ENCODE data around the gene PYGB.
A peak's percentile ranks its signal among the peaks of the same experiment; 100 is the strongest.
"Not testable (repeated sequence)": the region's sequence is repeated elsewhere in the genome, so short reads cannot be mapped to it uniquely, and the experiment has no call there.

The PYGB gene

GRCh38 chr20:25325997-25326396 is 78.1 kb downstream of the PYGB start:
- no peak for DNase-seq (ENCODE audit: low read depth in 2 of 2, low spot score in 1 of 2)

DNA sequence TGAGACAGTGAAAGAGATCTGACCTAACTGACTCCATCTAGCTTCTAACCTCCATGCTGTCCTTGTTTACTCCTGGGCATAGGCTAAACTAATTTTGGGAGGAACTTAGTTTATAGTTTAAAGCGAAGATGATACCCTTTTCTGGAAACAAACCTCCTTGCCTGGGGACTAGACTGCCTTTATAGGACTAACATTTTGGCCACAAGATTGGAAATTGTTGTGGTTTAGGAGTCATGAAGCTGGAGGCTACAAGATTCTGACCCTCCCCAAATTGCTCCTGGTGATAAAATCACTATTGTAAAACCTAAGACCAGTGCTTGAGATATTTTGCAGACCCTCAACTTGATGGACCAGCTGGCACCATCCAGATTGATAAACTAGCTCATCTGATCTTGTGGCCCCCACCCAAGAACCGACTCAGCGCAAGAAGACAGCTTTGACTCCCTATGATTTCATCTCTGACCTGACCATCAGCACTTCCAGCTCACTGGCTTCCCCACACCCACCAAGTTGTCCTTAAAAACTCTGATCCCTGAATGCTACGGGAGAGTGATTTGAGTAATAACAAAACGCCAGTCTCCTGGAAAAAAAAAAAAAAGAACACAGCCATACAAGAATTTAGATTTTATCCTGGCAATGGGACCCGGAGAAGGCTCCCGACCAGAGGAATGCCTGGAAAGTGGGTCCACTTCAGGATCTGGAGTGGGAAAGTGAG is 79.8 kb downstream of the PYGB start:
- no peak for DNase-seq (ENCODE audit: low read depth in 2 of 2, low spot score in 1 of 2)

GRCh38 chr20:25328954-25329498 is 81.1 kb downstream of the PYGB start:
- no peak for DNase-seq (ENCODE audit: low read depth in 2 of 2, low spot score in 1 of 2)

GRCh38 chr20:25334972-25335371 is 87.1 kb downstream of the PYGB start:
- not testable (repeated sequence) for DNase-seq (ENCODE audit: low read depth in 2 of 2, low spot score in 1 of 2)

DNA sequence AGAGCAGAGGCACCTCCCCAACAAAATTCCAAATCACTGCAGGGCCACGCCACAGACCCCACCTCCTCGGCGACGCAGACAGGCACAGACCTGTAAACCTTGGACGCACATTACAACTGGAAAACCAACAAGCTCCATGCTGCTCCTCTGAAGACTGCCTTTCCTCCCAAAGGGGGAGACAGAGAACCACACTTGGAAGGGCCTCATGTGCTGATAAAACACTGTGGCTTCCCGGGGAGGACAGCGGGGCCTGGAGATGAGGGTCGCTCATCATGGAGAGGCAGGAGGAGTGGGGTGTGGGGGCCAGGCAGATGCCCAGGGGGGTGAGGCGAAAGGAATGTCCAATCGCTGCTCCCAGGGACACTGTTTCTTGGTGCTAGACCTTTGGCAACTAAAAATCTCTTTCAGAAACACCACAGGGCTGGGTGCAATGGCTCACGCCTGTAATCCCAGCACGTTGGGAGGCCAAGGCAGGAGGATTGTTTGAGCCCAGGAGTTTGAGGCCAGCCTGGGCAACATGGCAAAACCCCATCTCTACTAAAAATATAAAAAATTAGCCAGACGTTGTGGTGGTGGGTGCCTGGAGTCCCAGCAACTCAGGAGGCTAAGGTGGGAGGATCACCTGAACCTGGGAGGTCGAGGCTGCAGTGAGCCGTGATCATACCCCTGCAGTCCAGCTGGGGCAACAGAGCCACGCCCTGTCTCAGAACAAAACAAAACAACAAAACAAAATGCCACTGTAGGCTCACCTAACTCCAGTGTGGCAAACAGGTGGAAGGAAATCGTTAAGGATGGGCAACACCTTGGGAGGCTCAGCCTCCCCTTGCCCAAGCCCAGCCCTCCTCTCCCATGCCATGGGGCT is 88.9 kb downstream of the PYGB start:
- no peak for DNase-seq (ENCODE audit: low read depth in 2 of 2, low spot score in 1 of 2)

DNA sequence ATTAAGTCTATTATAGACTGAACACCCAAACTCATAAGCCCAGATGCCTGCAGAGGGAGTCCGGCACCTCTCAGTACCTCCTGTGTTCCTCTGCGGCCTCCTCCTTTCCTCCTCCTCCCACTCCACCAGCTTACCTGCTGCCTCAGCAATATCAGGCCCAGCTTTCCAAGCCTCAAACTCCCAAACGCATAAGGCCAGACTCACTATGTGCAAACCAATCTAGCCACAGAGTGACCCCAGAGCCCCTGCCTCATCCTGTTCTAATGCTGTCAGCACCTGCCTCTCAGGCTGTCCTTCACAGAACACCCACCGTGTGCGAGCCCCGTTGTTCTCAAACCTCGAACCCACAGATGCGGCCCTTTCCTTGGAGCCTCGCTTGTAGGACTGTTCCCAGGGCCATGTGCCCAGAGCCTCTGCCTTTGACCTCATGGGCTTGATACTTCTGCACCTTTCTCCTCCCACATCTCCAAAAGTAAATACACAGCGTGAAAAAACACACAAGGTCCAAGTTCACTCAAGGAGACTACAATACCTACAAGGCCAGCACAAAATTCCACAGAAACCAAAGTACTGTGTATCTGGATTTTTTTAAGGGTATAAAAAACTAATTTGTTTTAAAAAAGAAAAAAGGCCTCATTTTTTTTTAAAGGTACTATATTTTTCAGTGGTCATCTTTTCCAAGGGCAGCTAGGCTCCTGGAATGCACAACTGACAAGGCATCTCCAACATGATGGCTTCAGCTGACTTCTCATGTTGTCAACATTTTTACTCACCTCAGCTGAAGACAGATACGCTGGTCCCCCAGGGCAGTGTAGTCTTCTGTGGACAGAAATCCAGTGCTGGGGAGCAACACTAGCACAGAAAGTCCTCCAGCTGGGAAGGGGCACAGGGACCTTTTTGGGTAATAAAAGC is 90.5 kb downstream of the PYGB start:
- no peak for DNase-seq (ENCODE audit: low read depth in 2 of 2, low spot score in 1 of 2)

GRCh38 chr20:25339608-25340007 is 91.7 kb downstream of the PYGB start:
- no peak for DNase-seq (ENCODE audit: low read depth in 2 of 2, low spot score in 1 of 2)

GRCh38 chr20:25340380-25340779 is 92.5 kb downstream of the PYGB start:
- no peak for DNase-seq (ENCODE audit: low read depth in 2 of 2, low spot score in 1 of 2)

DNA sequence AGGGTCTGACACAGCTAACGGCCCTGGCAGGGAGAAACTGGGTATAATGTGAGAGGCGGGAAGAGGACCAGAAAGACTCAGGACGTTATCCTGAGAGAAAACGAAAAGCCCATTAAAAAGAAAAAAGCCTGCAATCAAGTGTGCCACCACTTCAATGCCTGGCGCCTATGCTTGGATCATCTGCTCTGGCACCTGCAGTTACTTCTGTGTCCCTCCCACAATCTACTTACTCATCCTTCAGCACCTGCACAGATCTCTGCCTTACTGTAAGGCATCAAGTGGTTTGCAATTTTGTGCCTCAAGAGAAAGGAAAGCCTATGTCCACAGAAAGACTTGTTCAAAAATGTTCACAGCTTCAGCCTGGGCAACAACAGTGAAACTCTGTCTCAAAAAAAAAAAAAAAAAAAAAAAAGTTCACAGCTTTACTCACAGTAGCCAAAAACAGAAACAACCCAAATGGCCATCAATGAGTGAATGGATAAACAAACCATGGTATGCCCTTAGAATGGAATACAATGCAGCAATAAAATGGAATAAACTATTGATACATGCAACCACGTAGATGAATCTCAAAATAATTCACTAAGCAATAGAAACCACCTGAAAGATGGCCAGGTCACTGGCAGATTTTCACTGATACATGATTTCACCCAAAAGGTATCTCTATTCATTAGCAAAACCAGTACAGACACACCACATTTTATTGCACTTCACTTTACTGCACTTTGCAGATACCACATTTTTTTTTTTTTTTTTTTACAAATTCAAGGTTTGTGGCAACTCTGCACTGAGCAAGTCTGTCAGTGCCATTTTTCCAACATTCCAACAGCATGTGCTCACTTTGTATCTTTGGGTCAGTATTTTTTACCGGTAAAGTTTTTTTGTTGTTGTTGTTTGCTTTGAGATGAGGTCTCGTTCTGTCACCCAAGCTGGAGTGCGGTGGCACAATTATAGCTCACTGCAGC is 94.1 kb downstream of the PYGB start:
- DNase-seq (ENCODE audit: low read depth in 2 of 2, low spot score in 1 of 2), result no peak

DNA sequence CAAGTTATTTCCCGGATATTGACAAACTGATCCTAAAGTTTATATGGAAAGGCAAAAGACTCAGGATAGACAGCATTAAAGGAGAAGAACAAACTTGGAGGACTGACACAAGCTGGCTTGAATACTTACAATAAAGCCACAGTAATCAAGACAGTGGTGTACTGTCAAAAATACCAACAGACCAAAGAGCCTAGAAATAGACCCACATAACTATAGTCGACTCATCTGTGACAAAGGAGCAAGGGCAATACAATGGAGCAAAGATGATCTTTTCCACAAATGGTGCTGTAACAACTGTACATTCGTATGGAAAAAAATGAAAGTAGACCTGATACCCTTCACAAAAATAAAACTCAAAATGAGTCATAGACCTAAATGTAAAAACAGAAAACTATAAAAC is 96.7 kb downstream of the PYGB start:
- no peak for DNase-seq (ENCODE audit: low read depth in 2 of 2, low spot score in 1 of 2)

DNA sequence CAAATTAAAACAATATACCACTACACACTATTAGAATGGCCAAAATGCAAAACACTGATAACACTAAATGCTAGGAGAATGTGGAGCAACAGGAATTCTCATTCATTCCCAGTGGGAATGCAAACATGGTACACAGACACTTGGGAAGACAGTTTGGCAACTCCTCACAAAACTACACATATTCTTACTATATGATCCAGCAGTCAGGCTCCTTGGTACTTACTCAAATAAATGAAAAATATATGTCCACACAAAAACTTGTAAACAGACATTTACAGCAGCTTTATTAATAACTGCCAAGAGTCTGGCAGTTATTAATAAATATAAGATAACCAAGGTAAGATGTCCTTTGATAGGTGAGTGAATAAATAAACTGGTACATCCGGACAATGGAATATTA is 97.8 kb downstream of the PYGB start:
- no peak for DNase-seq (ENCODE audit: low read depth in 2 of 2, low spot score in 1 of 2)

DNA sequence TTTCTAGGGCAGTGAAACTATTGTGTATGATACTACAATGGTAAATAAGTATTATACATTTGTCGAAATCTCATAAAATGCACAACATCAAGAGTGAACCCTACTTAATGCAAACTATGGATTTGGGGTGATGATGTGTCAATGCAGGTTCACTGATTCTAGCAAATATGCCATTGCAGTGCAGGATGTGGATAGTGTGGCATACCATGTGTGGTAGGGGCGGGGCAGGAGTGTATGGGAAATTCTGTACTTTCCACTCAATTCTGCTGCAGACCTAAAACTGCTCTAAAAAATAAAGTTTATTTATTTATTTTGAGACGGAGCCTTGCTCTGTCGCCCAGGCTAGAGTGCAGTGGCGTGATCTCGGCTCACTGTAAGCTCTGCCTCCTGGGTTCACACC is 98.5 kb downstream of the PYGB start:
- DNase-seq (ENCODE audit: low read depth in 2 of 2, low spot score in 1 of 2), result peak in 1 of 2 donors; percentile 7
